ENCODE data around the gene PLIN1.

- TF ChIP-seq CTCF (conservative IDR thresholded peaks at IDR 0.05 in 1 of 2, IDR thresholded peaks at IDR 0.05 in 1 of 2; ENCODE audit: extremely low read depth in 1 of 2, insufficient read depth in 1 of 2, low read depth in 1 of 2, low read length in 2 of 2), result no peak
- no peak for TF ChIP-seq EZH2 (IDR thresholded peaks at IDR 0.05; ENCODE audit: borderline replicate concordance, low read length)
Observed at GRCh38 chr15:89668171-89668570, 11.0 kb downstream of the PLIN1 start.
